Sigmoid colon (tissue), 7 donors: ENCODE measurements around the gene ST6GALNAC4. TPM values are rescaled to one million over a fixed set of nuclear protein-coding genes. Genes with fewer than 3 reads are reported as not detected.
A peak's percentile ranks its signal among the peaks of the same experiment; 100 is the strongest.

Experiments used
- DNase-seq: peaks from one replicate; pipeline ENCODE4 v3.0.0-alpha.2; 2019
- H3K27ac ChIP-seq, 4 donors: fragments of 200-600 bp; sonication (generic); one replicate each; pipeline ENCODE4 v1.5.1; 2016 to 2019; ENCODE audit warnings: mild to moderate bottlenecking in 1 of 4
- H3K27me3 ChIP-seq, 3 donors: fragments of 200-600 bp; sonication (generic); one replicate each; pipeline ENCODE4 v1.5.1; 2019; ENCODE audit warnings: mild to moderate bottlenecking in 1 of 3
- H3K36me3 ChIP-seq, 4 donors: fragments of 200-600 bp; sonication (generic); one replicate each; pipeline ENCODE4 v1.5.1; 2016 to 2019
- H3K4me1 ChIP-seq, 4 donors: fragments of 200-600 bp; sonication (generic); one replicate each; pipeline ENCODE4 v1.5.1; 2017 to 2019
- H3K4me3 ChIP-seq, 4 donors: fragments of 200-600 bp; sonication (generic); one replicate each; pipeline ENCODE4 v1.5.1; 2017 to 2019; ENCODE audit warnings: mild to moderate bottlenecking in 2 of 4, moderate library complexity in 1 of 4
- H3K9me3 ChIP-seq, 4 donors: fragments of 200-600 bp in 3 of 4; sonication (generic) in 3 of 4; one replicate each; pipeline versions ENCODE4 v1.5.1 to v1.6.1; 2013 to 2019
- EP300 ChIP-seq, 4 donors: sonication (generic); formaldehyde crosslinking; IDR thresholded peaks; one replicate each; pipeline ENCODE4 v1.6.1; 2017; ENCODE audit warnings: antibody characterized with exemption in 4 of 4
- POLR2A ChIP-seq, 2 donors: fragments of 450-650 bp; IDR thresholded peaks; one replicate each; pipeline ENCODE4 v1.6.1; 2016; ENCODE audit warnings: antibody characterized with exemption in 2 of 2, mild to moderate bottlenecking in 2 of 2, moderate library complexity in 2 of 2
- POLR2AphosphoS5 ChIP-seq, 4 donors: sonication (generic); formaldehyde crosslinking; IDR thresholded peaks; one replicate each; pipeline ENCODE4 v1.6.1; 2017; ENCODE audit warnings: antibody characterized with exemption in 4 of 4
- WGBS, 2 donors: extraction: QIAGEN DNeasy Blood & Tissue Kit; methylation state at CpG; one replicate each; pipeline ENCODE4 v1.1.7; 2013; 5-methylcytosine and 5-hydroxymethylcytosine counted together
- intact Hi-C: fragments of 100-400 bp; cut with DNase I; formaldehyde crosslinking; loops from one replicate; pipeline ENCODE4 v1.15.1; 2023
- polyA plus RNA-seq, 3 donors: library from polyadenylated mRNA; stranded (reverse); fragments of 200-250 nt; gene quantifications; one replicate each; pipeline ENCODE4 v1.2.3, GENCODE V29; 2013
- total RNA-seq, 4 donors: library from RNA; depleted of rRNA; stranded (reverse); fragments of >200 nt; gene quantifications; one replicate each; pipeline ENCODE4 v1.1.0, GENCODE V29; 2016
- TF ChIP-seq, protein P1 (sequence below), 4 experiments: fragments of 450-650 bp in 3 of 4; fragments of 200-600 bp in 1 of 4; IDR thresholded peaks; one replicate each; pipeline ENCODE4 v1.5.1; 2016 to 2019; ENCODE audit warnings: antibody characterized with exemption in 4 of 4, mild to moderate bottlenecking in 3 of 4, moderate library complexity in 2 of 4
- donor health status: healthy with polysubstance abuse.
- donor health status: Bipolar disorder and iron deficiency.
- donor health status: healthy.

ST6GALNAC4 gene
- total and polyA plus RNA-seq, 7 donors = 22.8 to 51.1 (median 27.0) TPM

DNA sequence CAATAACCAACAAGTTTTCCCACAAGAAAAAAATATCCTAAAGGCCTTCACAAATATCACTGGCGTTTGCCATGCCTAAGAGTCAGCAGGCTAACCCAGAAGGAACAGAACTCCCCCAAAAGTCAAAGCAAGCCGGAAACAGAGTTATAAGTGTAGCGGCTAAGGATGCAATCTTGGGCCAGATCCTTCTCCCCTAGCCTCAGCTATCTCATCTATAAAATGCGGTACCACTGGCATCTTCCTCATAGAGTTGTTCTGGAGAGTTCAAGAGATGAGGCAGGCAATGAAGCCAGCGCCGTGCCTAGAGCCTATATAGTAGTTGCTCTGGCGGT lies 20.2 kb upstream of the ST6GALNAC4 start:
- 7 to 14% methylated on average over 7 of the region's 7 CpGs for WGBS, 2 donors
- intact Hi-C loops = no loop called here
- Histone ChIP-seq H3K4me1 (peaks cover 0 to 32% (median 29%) of the 10 kb centered on the region in 4 donors), H3K36me3 (peaks cover 0 to 23% (median 5%) of the 10 kb centered on the region in 4 donors), H3K27me3 (no peaks in the 10 kb centered on the region), H3K4me3 (peak overlapping the region; percentile 57 to 75 (median 72)), H3K27ac (peak overlapping the region; percentile 66 to 77 (median 71)), H3K9me3 (no peaks in the 10 kb centered on the region)
- TF ChIP-seq POLR2A (IDR thresholded peaks at IDR 0.05) = no peak
- TF ChIP-seq POLR2AphosphoS5 (IDR thresholded peaks at IDR 0.05) = no peak
- TF ChIP-seq, protein P1, sequence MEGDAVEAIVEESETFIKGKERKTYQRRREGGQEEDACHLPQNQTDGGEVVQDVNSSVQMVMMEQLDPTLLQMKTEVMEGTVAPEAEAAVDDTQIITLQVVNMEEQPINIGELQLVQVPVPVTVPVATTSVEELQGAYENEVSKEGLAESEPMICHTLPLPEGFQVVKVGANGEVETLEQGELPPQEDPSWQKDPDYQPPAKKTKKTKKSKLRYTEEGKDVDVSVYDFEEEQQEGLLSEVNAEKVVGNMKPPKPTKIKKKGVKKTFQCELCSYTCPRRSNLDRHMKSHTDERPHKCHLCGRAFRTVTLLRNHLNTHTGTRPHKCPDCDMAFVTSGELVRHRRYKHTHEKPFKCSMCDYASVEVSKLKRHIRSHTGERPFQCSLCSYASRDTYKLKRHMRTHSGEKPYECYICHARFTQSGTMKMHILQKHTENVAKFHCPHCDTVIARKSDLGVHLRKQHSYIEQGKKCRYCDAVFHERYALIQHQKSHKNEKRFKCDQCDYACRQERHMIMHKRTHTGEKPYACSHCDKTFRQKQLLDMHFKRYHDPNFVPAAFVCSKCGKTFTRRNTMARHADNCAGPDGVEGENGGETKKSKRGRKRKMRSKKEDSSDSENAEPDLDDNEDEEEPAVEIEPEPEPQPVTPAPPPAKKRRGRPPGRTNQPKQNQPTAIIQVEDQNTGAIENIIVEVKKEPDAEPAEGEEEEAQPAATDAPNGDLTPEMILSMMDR (IDR thresholded peaks at IDR 0.05) = no peak
- TF ChIP-seq EP300 (IDR thresholded peaks at IDR 0.05) = no peak
- no peak for DNase-seq

DNA sequence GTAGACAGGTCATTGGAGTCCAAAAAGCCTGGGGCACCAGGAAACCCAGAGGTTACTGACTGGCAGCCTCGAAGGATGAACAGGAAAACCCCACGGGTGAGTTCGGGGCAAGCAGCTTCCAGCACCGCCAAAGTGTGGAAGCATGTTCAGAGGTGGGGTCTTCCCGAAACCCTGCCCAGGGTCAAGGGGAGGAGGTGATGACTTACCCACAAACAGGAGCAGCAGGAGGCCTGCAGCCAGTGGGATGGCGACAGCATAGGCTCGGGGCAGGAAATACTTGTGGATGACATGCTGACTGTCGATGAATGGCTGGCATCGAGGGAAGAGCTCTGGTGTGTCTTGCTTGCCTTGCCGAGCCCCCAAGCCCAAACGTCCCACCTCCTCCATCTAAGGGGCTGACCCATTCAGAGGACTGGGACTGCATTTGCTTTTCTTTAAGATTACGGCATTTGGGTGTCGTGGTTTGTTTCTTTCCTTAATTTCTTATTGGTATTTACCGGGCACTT lies 19.6 kb upstream of the ST6GALNAC4 start:
- Histone ChIP-seq H3K36me3 (peaks cover 0 to 17% (median 5%) of the 10 kb centered on the region in 4 donors), H3K4me3 (peak overlapping the region in 2 of 4 donors; percentile 71 to 72), H3K4me1 (peaks cover 0 to 33% (median 30%) of the 10 kb centered on the region in 4 donors), H3K27me3 (peaks cover 0 to 6% (median 0%) of the 10 kb centered on the region in 3 donors), H3K9me3 (no peaks in the 10 kb centered on the region), H3K27ac (no peak overlapping the region)
- no peak for DNase-seq
- 81 to 86% methylated on average over 14 of the region's 14 CpGs for WGBS, 2 donors
- TF ChIP-seq POLR2A (IDR thresholded peaks at IDR 0.05) = no peak
- no peak for TF ChIP-seq EP300 (IDR thresholded peaks at IDR 0.05)
- TF ChIP-seq POLR2AphosphoS5 (IDR thresholded peaks at IDR 0.05) = no peak
- TF ChIP-seq, protein P1 (IDR thresholded peaks at IDR 0.05) = no peak
- intact Hi-C loops = no loop called here

DNA sequence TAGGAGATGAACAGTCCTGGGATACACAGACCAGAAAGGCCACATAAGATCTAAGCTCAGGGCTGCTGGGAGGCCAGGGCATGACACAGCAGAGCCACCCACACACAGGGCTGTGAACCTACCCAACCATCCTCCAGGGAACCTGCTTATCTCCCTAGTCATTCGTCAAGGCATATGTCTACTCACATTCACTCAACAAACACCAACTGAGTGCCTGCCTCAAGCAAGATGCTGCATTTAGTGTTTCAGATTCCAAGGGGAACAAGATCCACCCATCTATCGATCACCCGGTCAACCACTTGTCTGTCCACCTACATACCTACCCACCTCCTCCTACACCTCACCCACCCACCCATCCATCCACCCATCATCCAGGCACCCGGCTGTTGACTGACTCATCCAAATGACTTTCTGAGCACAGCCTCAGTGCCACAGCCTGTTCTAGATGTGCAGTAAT lies 19.0 kb upstream of the ST6GALNAC4 start:
- TF ChIP-seq, protein P1 (IDR thresholded peaks at IDR 0.05) = no peak
- TF ChIP-seq POLR2A (IDR thresholded peaks at IDR 0.05) (no peak), EP300 (IDR thresholded peaks at IDR 0.05) (no peak), POLR2AphosphoS5 (IDR thresholded peaks at IDR 0.05) (no peak)
- peaks cover 0 to 12% (median 0%) of the 10 kb centered on the region in 3 donors for H3K27me3 ChIP-seq
- no peaks in the 10 kb centered on the region for H3K9me3 ChIP-seq
- DNase-seq = no peak
- H3K27ac ChIP-seq = no peak overlapping the region
- intact Hi-C loops = no loop called here
- H3K36me3 ChIP-seq = peaks cover 0 to 11% (median 5%) of the 10 kb centered on the region in 4 donors
- WGBS, 2 donors = 77 to 84% methylated on average over 4 of the region's 4 CpGs
- peaks cover 0 to 39% (median 37%) of the 10 kb centered on the region in 4 donors for H3K4me1 ChIP-seq
- H3K4me3 ChIP-seq = no peak overlapping the region

DNA sequence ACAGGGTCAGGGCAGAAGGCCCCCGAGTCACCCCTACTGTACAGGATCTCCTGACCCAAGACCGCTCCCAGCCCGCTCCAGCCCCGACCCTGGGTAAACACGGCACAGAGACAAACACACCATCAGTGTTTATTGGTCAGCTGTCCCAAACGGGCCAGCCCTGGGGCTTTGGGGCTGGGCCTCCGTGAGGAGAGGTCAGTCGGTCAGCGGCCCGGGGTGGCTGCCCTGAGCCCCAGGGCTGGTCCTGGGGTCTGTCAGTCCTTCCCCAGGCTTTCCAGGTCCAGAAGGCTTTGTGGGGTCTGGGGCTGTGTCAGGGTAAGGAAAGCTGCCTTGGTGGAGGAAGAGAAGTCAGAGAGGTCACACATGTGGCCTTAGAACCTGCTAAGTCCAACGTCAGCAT lies 18.1 kb upstream of the ST6GALNAC4 start:
- Histone ChIP-seq H3K9me3 (no peaks in the 10 kb centered on the region), H3K27ac (no peak overlapping the region), H3K27me3 (peaks cover 0 to 20% (median 0%) of the 10 kb centered on the region in 3 donors), H3K4me1 (peaks cover 0 to 47% (median 44%) of the 10 kb centered on the region in 4 donors), H3K36me3 (peaks cover 0 to 10% (median 5%) of the 10 kb centered on the region in 4 donors), H3K4me3 (no peak overlapping the region)
- DNase-seq = no peak
- WGBS, 2 donors = 65 to 82% methylated on average over 11 of the region's 11 CpGs
- intact Hi-C loops = loop anchor here (5.0 kb wide), 1 partner anchor 323 kb away; the partner anchor contains the start of gene STXBP1
- no peak for TF ChIP-seq POLR2AphosphoS5 (IDR thresholded peaks at IDR 0.05)
- TF ChIP-seq, protein P1 (IDR thresholded peaks at IDR 0.05) = no peak
- TF ChIP-seq POLR2A (IDR thresholded peaks at IDR 0.05) = no peak
- TF ChIP-seq EP300 (IDR thresholded peaks at IDR 0.05) = no peak
